Left renal cortex interstitium (tissue), 4 donors: Measurements from ENCODE around the gene DENND5B. TPM values are rescaled to one million over a fixed set of nuclear protein-coding genes. Genes with fewer than 3 reads are reported as not detected.
A peak's percentile ranks its signal among the peaks of the same experiment; 100 is the strongest.
"Not testable (repeated sequence)": the region's sequence is repeated elsewhere in the genome, so short reads cannot be mapped to it uniquely, and the experiment has no call there.

Experiments used
- DNase-seq, 4 donors: peaks; one replicate each; pipeline ENCODE4 v3.0.0-alpha.2; 2013; ENCODE audit warnings: low read depth in 4 of 4, low spot score in 2 of 4, missing footprints in 1 of 4
- polyA plus RNA-seq, 4 donors: library from polyadenylated mRNA; unstranded; fragments of 120-200 nt; gene quantifications; one replicate each; pipeline ENCODE4 v1.2.1, GENCODE V29; 2013; ENCODE audit not compliant: insufficient read length in 4 of 4

Gene DENND5B
- polyA plus RNA-seq, 4 donors, result 27.0 to 31.2 (median 27.4) TPM

DNA sequence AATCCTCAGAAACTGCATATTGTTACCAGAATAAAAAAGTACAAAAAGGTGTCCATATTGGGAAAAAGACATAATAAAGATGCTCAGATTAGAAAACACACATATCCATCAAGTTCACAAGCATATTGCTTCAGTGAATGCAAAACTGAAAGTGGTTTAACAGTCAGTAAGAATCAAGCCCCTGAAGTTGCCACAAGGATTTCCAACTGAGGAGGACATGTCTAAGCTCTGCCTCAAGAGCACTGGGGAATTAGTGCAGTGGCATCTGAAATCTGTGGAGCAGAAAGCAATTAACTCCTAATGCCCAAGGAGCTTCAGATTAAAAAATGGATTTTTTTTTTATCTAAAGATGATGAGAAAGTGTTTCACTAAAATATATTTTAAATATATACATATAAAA lies 113.2 kb downstream of the DENND5B start:
- DNase-seq, result no peak

DNA sequence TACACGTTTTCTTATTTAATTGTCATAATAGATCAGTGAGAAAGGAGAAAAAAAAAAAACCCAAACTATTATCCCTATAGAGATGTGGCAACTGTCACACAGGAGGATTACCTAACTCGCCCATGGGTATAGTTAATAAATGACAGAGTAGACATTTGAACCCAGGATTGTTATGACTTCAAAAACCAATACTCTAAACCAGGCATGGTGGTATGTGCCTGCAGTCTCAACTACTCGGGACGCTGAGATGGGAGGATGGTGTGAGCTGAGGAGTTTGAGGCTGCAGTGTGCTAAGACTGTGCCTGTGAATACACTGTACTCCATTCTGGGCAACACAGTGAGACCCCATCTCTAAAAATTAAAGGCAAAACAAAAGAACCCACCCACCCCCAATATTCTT lies 114.5 kb downstream of the DENND5B start:
- no peak for DNase-seq

DNA sequence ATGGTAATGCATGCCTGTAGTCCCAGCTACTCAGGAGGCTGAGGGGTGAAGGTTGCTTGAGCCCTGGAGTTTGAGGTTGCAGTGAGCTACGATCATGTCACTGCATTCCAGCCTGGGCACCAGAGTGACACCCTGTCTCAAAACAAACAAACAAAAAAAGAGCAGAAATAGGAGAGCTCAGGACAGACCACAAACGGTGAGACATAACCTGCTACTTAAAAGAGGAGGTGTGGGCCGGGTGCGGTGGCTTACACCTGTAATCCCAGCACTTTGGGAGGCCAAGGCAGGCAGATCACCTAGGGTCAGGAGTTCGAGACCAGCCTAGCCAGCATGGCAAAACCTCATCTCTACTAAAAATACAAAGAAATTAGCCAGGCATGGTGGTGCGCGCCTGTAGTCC lies 115.3 kb downstream of the DENND5B start:
- DNase-seq, result not testable (repeated sequence)

DNA sequence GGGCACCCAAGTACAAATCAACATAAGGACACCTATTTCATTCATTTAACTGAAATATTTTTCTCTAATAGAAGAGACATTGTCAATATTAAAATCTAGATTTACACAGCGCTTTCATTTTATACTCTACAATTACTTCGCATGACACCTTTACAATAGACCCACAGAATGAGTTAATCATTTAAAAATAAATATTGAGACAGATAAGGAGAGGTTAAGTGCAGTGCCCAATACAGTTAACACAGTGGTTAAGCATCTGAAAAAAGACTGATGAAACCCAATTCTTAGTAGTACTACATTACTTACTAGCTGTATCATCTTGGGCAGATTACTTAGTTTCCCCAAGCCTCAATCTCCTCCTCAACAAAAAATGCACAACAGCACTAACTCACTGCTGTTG lies 116.2 kb downstream of the DENND5B start:
- no peak for DNase-seq

DNA sequence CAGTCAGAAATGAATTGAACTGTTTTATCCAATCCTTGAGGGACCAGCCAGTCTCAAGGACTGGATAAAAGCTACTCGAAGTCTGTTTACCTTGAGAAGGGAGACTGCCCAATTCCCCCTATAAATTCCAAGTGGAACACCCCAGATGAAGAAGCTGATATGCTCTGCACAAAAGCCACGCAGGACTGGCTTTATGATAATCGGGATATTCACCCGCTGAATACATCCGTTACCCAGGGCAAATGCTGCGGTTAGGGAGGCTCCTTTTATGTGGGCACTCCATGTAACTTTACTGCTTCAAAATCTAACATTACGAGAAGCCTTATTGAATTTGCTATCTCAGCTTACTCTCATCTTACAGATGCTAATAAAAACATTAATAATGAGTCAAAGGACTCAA lies 119.1 kb downstream of the DENND5B start:
- no peak for DNase-seq

DNA sequence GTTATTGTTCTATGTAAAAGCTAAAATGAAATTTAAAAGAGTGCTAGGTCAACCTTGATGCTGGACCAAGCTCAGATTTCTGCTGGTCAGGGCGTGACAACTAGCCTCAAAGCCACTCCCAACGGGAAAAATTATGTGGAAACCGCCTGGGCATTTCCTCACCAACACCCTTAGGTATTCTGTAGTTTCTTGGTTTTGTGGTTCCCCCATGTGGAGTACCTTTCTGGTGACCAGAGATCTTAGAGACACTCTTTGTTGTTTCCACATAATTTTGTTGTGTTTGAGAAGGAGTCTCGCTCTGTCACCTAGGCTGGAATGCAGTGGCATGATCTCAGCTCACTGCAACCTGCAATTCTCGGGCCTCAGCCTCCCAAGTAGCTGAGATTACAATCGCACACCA lies 119.9 kb downstream of the DENND5B start:
- DNase-seq, result no peak

DNA sequence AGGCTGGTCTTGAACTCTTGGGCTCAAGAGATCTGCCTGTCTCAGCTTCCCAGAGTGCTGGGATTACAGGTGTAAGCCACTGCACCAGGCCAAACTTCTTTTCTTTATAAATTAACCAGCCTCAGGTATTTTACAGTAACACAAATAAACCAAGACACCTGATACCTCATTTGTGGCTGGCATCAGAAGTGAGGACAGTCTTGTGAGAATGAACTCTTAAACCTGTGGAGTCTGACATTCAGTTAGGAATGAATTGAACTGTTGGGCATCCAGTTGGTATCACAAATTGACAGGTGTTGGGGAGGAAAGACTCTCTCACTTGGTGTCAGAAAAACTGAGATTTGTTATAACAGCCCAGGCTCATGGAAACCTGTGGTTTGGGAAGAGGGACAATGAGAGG lies 120.5 kb downstream of the DENND5B start:
- no peak for DNase-seq

DNA sequence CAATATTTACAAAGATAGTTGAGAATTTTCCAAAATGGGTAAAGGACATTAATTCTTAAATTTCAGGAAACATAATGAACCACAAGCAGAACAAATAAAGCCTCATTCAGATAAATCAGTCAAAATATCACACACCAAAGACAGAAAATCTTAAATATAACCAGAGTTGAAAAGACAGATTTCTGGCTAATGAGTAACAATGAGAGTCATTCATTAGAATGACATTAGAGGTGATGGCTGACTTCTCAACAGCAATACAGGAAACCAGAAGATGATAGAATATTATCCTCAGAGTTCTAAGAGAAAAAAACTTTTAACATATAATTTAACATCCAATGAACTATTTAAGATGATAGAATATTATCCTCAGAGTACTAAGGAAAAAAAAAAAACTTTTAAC lies 124.2 kb downstream of the DENND5B start:
- no peak for DNase-seq

DNA sequence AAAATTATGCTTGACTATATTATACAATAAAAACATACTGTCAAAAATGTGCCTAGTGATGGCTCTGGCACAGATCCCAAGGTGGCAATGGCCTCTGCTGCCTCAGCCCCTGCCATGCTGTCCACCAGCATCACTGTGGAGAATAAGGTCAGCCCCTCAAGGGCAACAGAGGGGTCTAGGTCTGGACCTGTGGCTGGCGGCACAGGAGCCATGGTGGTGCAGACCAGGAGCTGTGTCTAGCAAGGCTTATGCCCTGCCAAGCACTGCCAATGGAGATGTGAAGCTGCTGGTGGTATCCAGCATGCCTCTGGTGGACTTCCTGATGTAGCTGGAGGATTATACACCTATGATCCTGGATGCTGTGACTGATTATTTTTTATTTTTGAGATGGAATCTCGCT lies 125.9 kb downstream of the DENND5B start:
- no peak for DNase-seq

DNA sequence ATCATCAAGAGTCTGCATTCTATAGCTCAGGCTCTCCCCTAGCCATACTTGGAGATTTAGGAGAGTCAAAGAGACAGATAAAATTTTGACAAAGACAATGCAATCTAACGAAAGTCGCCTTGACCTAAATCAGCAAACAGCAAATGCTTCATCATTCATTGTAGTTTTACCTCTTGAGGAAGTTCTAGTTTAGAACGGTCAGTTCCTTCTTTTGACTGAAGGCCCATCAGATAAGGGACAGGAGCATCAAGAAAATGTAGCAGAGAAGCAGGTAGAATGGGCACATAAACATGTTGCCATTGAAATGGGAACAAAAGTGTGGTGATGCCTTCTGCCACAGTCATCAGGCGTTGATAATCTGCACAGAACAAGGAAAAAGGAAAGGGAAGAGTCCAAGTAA lies 130.9 kb downstream of the DENND5B start:
- DNase-seq, result no peak

DNA sequence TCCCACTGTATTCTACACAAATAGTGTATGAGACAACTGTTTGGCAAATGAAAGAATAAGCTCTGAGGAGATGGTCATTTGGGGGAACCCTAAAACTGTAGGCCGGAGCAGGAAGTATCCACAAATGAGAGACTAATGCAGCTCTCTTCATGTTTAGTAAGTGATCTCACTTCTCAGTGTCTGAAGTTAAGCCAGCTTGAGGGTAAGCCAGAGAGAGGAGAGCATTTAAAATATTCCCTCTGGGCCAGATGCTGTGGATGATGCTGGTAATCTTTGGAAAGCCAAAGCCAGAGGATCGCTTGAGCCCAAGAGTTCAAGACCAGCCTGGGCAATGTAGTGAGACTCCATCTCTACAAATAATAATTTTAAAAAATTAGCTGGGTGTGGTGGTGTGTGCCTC lies 134.4 kb downstream of the DENND5B start:
- DNase-seq, result no peak

DNA sequence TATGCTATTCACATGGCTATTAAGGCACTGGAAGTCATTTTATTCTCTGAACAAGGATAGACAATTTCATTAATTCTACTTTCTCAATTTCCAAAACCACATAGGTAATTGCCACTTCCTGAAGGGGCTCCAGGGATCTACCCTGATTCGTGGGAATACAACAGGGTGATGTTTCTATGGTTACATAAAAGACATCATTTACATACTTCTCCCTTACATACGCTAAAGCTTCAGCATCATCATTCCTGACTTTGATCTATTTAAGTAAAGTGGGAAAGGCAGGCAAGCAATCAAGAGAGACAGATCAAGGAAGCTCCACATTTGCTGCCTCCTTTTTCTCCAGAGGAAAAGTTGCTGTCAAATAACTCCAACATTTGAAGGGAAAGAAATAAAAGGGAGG lies 146.2 kb downstream of the DENND5B start:
- no peak for DNase-seq

DNA sequence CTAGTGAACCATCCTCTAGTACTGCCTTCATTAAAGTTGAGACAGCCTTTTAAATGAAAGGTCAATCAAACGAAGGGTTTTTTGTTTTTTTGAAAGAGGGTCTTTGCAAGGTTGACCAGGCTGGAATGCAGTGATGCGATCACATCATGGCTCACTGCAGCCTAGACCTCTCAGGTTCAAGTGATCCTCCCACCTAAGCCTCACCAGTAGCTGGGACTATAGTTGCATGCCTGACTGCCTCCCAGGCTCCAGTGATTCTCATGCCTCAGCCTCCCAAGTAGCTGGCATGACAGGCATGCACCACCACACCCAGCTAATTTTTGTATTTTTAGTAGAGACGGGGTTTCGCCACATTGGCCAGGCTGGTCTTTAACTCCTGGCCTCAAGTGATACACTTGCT lies 150.3 kb downstream of the DENND5B start:
- DNase-seq, result no peak

DNA sequence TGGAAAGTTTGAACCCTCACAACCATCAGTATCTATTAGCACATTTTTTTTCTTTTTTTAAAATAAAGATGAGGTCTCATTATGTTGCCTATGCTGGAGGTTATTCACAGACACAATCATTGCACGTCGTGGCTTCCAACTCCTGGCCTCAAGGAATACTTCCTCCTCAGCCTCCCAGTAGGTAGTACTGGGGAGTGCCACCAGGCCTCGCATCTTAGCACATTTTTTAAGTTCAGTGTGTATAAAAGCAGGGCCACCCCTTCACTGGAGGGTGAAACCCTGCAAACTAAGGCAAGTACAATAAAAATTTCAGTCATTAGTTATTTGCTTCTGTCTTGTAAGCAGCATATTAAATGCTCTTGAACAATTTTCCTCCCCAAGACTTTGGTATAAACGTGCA lies 150.8 kb downstream of the DENND5B start:
- DNase-seq, result no peak

DNA sequence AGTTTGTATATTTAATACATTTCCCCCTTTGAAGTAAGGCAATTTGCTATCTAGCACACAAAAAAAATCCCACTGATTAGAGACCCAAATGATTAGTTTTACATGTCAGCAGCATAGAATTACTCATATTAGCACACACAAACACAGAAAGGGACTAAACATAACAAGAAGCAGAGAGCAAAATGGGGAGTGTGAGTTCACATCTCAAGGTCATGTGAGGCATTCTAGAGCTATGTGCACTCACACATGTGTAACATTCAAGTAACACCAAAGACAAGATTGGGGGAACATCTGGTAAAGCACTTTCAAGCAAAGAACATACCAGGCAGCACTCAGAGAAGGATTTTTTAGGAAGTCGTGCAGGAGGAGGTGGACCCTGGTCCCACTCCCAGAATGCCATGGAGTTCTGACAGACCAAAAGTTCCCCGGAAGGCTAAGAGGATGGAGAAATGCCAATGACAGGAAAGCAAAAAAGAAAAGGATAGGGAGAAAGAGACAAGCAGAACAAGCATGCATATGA lies 159.2 kb downstream of the DENND5B start:
- no peak for DNase-seq

DNA sequence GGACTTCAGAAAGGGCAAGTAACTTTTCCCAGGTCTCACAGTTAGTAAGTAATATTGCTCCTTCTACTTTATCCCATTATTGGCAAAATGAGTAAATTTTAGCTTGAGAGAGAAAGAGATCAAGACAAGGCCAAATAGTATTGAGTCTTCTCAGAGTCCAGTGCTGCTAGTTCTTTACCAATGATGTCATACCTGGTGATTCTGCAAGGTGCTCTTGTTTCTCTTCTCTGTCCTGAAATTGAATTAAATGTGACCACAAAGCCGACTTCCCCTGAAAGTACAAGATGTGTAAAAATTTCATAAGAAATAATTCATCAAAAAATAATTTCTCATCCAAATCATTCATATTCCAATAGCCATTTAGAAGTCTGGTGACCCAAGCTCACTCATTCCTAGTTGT lies 167.5 kb downstream of the DENND5B start:
- DNase-seq, result no peak

DNA sequence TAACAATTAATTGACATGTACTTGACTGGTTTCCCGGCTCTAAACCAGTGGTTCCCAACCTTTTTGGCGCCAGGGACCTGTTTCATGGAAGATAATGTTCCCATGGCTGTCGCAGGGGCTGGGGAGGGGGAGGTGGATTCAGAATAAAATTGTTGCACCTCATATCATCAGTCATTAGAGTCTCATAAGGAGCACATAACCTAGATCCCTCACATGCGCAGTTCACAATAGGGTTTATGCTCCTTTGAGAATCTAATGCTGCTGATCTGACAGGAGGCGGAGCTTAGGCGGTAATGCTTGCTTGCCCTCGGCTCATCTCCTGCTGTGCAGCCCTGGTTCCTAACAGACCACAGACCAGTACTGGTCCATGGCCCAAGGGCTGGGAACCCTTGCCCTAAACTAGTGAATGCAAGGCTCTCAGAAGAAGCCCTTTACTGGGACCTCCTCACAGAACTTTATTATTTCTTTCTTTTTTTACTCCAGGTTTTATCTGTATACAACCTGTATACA lies 178.6 kb downstream of the DENND5B start:
- no peak for DNase-seq

DNA sequence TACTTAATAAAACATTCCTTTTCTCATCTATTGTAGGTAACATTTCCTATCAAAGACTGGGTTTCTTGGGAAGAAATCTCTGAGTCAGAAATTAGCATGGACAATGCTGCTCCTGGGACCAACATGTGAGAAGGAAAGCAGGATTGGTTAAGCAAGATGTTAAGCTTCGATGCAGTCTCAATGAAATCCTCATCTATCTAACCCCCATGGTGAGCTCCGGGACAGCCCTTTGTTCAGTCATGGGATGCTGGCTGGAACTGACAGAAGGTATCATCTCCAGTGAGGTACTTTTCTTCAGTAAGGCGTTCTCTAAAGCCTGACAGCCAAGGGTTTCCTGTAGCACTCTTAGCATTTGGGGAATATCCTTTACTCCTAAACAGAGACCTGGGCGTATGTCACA lies 182.2 kb downstream of the DENND5B start:
- DNase-seq, result no peak

DNA sequence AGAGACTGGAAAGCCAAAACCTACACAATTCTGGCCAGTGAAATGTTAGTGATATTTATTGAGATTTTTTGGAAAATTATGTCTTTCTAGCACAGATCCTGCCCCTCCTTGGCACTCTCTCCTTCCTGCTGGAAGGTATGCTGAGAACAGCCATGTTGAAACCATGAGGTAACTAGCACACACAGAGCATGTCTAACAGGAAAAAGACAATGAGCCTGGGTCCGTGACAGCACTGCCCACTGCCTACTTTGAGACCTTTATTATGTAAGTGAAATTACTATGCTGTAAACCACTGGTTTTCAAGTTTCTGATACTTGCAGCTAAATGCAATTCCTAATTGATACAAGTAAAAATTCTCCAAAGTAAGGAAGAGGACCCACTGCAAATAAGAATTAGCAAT lies 183.4 kb downstream of the DENND5B start:
- no peak for DNase-seq

DNA sequence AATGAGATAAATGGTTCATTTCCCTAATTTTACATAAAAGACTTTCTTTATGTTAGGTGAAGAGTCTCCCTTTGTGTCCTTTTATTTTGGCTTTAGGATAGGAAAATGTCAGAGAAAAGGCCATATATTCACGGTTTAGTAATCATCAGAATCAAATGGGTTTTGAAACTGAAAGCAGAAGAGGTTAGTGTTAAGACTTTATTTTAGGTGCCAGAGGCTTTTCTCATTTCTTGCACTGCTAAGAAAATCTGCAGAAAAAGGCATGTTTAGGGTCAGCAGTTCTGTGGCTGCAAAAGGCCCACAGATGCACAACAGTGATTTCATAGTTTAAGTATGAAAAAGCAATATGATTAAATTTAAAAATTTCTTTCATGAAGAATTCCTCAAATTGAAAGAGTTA lies 184.6 kb downstream of the DENND5B start:
- DNase-seq, result no peak

DNA sequence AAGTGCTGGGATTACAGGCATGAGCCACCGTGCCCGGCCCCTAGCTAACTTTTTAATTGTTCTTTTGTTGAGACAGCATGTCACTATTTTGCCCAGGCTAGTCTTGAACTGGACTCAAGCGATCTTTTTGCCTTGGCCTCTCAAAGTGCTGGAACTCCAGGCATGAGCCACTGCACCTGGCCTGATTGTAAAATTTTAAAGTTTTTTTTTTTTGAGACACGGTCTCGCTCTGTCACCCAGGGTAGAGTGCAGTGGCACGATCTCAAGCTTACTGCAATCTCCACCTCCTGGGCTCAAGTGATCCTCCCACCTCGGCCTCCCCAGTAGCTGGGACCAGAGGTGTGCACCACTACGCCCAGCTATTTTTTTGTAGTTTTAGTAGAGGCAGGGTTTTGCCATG lies 185.9 kb downstream of the DENND5B start:
- no peak for DNase-seq

DNA sequence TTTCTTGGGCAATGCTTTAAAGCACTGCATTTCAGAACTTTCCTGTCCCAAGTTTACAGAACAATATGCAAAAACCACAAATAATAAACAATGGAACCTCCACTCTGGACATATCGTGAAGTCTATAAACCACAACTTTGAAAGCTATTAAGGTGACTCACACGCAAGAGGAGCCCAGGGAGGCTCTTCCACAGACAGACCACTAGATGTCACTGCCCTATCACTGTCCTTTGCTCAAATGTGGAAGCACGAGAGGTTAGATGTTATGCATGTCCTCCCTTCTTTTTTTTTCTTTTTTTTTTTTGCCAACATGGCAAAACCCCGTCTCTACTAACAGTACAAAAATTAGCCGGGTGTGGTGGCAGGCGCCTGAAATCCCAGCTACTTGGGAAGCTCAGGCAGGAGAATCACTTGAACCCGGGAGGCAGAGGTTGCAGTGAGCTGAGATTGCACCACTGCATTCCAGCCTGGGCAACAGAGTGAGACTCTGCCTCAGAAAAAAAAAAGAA lies 187.8 kb downstream of the DENND5B start:
- DNase-seq, result peak; percentile 42 to 66 (median 46)

DNA sequence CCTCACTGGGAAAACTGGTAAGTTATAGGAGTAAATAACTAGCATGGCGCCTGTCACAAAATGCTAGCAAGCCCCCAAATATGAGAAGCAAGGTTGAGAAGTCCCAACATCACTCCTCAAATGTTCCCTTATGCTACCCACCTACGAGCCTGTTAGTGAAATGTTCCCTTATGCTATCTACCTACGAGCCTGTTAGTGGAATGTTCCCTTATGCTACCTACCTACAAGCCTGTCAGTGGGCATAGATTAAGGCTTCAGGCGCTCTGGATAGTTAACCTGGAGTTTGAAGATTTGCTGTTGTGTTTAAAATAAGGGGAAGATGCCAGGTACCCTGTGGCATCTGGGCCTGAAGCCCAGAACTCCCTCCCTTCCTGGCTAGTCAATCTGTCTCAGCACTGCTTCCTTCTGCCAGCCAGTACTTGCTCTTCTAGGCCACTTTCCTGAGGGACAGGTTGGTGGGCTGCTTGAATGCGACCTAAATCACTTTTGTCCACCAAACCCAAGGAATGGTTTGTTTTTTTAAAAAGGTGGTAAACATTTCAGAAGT lies 197.9 kb downstream of the DENND5B start:
- no peak for DNase-seq
